Cardiac fibroblast (primary cell): ENCODE measurements around the gene RETREG1.
A peak's percentile ranks its signal among the peaks of the same experiment; 100 is the strongest.

Source experiments
- DNase-seq, 2 donors: peaks; one replicate each; pipeline versions ENCODE4 v3.0.0 to v3.0.0-alpha.2; 2010; ENCODE audit warnings: low read depth in 2 of 2
- H3K4me3 ChIP-seq, 2 donors: replicated peaks in 1 of 2; 1 replicate in 1 of 2; 2 replicates in 1 of 2; pipeline ENCODE4 v1.5.1; 2011; ENCODE audit warnings: low read depth in 2 of 2, low read length in 2 of 2, mild to moderate bottlenecking in 2 of 2, moderate library complexity in 1 of 2
- TF ChIP-seq, protein P1 (sequence below): IDR thresholded peaks from one replicate; pipeline ENCODE4 v1.5.1; 2011; ENCODE audit warnings: low read depth, mild to moderate bottlenecking, low read length, inconsistent platforms

The RETREG1 gene

GRCh38 chr5:16519435-16519834 is 97.4 kb downstream of the RETREG1 start:
- DNase-seq, result no peak
- TF ChIP-seq, protein P1, sequence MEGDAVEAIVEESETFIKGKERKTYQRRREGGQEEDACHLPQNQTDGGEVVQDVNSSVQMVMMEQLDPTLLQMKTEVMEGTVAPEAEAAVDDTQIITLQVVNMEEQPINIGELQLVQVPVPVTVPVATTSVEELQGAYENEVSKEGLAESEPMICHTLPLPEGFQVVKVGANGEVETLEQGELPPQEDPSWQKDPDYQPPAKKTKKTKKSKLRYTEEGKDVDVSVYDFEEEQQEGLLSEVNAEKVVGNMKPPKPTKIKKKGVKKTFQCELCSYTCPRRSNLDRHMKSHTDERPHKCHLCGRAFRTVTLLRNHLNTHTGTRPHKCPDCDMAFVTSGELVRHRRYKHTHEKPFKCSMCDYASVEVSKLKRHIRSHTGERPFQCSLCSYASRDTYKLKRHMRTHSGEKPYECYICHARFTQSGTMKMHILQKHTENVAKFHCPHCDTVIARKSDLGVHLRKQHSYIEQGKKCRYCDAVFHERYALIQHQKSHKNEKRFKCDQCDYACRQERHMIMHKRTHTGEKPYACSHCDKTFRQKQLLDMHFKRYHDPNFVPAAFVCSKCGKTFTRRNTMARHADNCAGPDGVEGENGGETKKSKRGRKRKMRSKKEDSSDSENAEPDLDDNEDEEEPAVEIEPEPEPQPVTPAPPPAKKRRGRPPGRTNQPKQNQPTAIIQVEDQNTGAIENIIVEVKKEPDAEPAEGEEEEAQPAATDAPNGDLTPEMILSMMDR, result no peak
- H3K4me3 ChIP-seq, result no peak overlapping the region

DNA sequence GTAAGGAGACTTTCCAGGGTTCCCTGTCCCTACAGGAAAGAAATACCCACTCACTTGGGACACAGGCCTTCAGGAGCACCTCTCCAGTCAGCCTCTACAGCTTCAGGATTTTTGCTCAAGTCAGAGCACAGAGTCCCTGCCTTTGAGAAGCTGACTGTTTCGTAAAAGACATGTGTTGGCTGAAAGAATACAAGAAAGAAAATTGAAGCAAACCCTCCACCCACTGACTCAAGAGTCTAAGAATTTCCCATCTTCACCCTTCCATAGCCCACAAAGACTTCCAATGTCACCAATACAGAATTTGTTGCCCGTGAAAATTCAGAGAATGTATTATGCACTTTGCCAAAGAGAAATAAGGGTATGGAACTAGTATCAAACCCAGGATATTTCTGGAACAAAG is 98.2 kb downstream of the RETREG1 start:
- TF ChIP-seq, protein P1, result no peak
- DNase-seq, result no peak
- no peak overlapping the region for H3K4me3 ChIP-seq

DNA sequence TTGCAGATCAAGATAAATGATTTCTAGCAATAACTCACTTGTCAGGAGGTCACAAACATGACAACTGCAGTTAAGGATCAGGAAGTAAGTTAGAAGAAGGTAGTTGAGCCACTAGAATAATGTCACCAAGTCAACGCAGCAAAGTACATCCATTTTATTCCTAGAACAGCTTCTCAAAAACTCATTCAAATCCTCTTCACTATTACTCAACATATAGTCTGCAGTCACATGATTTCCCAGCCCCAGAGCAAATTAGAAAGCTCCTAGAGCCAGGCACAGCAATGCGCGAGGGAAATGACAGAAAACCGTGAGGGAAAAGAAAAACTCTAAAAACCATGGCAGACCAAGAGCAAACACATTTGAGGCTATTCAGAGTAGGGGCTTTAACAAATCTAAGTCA is 101.3 kb downstream of the RETREG1 start:
- TF ChIP-seq, protein P1, result no peak
- H3K4me3 ChIP-seq, result no peak overlapping the region
- no peak for DNase-seq

- TF ChIP-seq, protein P1, result no peak
- H3K4me3 ChIP-seq, result no peak overlapping the region
- DNase-seq, result no peak
Observed at GRCh38 chr5:16510098-16510497, 106.7 kb downstream of the RETREG1 start.

DNA sequence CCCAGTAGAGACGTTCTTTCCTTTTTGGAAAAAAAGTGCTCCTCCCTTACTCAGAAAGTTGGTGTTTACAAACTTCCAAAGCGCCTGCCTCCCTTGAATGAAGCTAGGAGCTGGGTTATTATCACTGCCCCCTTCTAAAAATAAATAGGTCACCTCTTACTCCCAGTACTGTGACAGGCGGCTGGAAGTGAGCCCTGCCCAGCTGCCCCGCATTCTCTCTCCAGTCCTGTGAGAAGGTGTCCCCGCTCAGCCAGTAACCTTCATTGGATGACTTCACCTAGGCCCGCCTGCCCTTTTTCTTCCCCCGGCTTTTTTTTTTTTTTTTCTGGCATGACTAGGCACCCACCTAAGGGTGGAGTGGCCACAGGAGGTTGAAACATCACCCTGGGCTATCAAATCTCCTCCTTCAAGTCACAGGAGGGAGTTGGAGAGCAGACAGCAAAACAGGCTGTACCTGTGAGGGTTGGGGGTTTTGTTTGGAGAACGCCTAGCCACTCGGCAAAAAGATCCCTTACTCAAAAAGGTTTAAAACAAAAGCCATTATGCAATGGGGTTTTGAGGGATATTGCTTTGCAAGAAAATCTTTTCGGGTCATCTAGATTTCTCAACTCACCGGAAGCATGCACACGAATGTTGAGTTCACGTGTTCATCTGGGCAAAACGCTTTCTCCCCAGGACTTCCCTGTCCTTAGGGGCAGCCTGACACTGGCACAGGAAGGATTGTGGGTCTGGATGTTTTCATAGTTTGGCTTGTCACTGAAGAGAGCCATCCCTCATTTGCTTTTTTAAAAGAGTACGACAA is 107.9 kb downstream of the RETREG1 start:
- DNase-seq, result peak in 1 of 2 donors; percentile 59
- TF ChIP-seq, protein P1, result no peak
- H3K4me3 ChIP-seq, result peak overlapping the region in 1 of 2 donors; percentile 18

DNA sequence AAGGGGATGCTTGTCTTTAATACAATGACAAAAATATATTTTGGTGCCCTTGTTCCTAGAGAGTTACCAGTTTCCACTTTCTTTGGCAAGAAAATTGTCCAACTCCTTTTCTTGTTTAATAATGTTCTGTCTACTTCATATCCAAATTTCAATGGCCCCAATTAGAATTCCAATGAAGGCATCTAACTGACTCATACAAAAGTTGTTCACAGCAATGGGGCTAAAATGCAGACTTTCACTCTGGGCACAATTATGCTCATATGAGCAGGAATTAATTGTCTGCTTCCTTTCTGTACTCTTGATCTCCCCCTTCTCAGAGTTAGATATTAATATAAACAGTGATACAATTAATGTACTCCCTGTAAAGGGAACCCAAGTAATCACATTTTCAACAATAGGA is 109.1 kb downstream of the RETREG1 start:
- TF ChIP-seq, protein P1, result no peak
- DNase-seq, result peak in 1 of 2 donors; percentile 27
- H3K4me3 ChIP-seq, result no peak overlapping the region
